PC-3 (cell line): Measurements from ENCODE around the gene GRM1. TPM values are rescaled to one million over a fixed set of nuclear protein-coding genes. Genes with fewer than 3 reads are reported as not detected.

Source experiments
- ATAC-seq: fragments of 200-7000 bp; cut with Tn5 transposase; 2 replicates; pipeline ENCODE4 v1.9.1; 2020; ENCODE audit warnings: mild to moderate bottlenecking, moderate library complexity
- BruUV-seq: library from RNA; stranded (reverse); fragments of 400-500 nt; replicated peaks from 2 replicates; lab custom pipeline; 2021; lab: Mats Ljungman, UMichigan
- CTCF ChIA-PET: fragments of 300-600 bp; sonication (Branson Sonifier 250); formaldehyde crosslinking; loops from one replicate; lab custom pipeline; 2022; ENCODE audit warnings: antibody characterized with exemption; lab: Charles Lee
- POLR2A ChIA-PET: fragments of 300-600 bp; sonication (Branson Sonifier 250); formaldehyde crosslinking; loops from one replicate; lab custom pipeline; 2022; ENCODE audit warnings: antibody characterized with exemption; ENCODE audit not compliant: unreplicated experiment; lab: Charles Lee
- DNase-seq: peaks from one replicate; pipeline ENCODE4 v3.0.0-alpha.2; 2015
- H2AFZ ChIP-seq: fragments of 300-600 bp; sonication (generic); 2 replicates; pipeline ENCODE4 v1.6.0; 2016; ENCODE audit warnings: antibody characterized with exemption, low read length
- H3F3A ChIP-seq: fragments of 300-600 bp; sonication (generic); one replicate; pipeline ENCODE4 v1.6.0; 2017; ENCODE audit warnings: antibody characterized with exemption, low read length, control low read depth, mild to moderate bottlenecking; ENCODE audit not compliant: unreplicated experiment
- H3K27ac ChIP-seq: fragments of 300-600 bp; sonication (generic); 2 replicates; pipeline ENCODE4 v1.5.1; 2016; ENCODE audit warnings: mild to moderate bottlenecking, low read length
- H3K27me3 ChIP-seq: fragments of 300-600 bp; sonication (generic); 2 replicates; pipeline ENCODE4 v1.6.1; 2016; ENCODE audit warnings: low read length, mixed read lengths
- H3K36me3 ChIP-seq: fragments of 300-600 bp; sonication (generic); 2 replicates; pipeline ENCODE4 v1.6.1; 2016; ENCODE audit warnings: low read depth, mixed run types, low read length, mixed read lengths
- H3K4me1 ChIP-seq: fragments of 300-600 bp; sonication (generic); 2 replicates; pipeline ENCODE4 v1.5.1; 2016; ENCODE audit warnings: low read length; ENCODE audit not compliant: insufficient read depth
- H3K4me2 ChIP-seq: fragments of 300-600 bp; sonication (generic); 2 replicates; pipeline ENCODE4 v1.6.0; 2016; ENCODE audit warnings: low read length
- H3K4me3 ChIP-seq: fragments of 300-600 bp; sonication (generic); 2 replicates; pipeline ENCODE4 v1.5.1; 2016; ENCODE audit warnings: mild to moderate bottlenecking, low read length, mixed read lengths
- H3K79me2 ChIP-seq: fragments of 300-600 bp; sonication (generic); 2 replicates; pipeline ENCODE4 v1.6.1; 2017; ENCODE audit warnings: low read length, mixed read lengths
- H3K9ac ChIP-seq: fragments of 300-600 bp; sonication (generic); 2 replicates; pipeline ENCODE4 v1.6.0; 2016; ENCODE audit warnings: mild to moderate bottlenecking, low read length
- H3K9me2 ChIP-seq: fragments of 300-600 bp; sonication (generic); replicated peaks from 2 replicates; pipeline ENCODE4 v1.6.1; 2016; ENCODE audit warnings: mixed run types, low read length, mixed read lengths
- H3K9me3 ChIP-seq: fragments of 300-600 bp; sonication (generic); 2 replicates; pipeline ENCODE4 v1.6.1; 2016; ENCODE audit warnings: low read length, mixed read lengths
- H4K20me1 ChIP-seq: fragments of 300-600 bp; sonication (generic); 2 replicates; pipeline ENCODE4 v1.6.1; 2016; ENCODE audit warnings: low read length, mixed read lengths
- CTCF ChIP-seq: fragments of 300-600 bp; sonication (generic); conservative IDR thresholded peaks from 2 replicates; pipeline ENCODE4 v1.5.1; 2017; ENCODE audit warnings: antibody characterized with exemption, low read depth, mild to moderate bottlenecking, low read length
- EZH2 ChIP-seq: fragments of 300-600 bp; sonication (generic); IDR thresholded peaks from one replicate; pipeline ENCODE4 v1.6.1; 2017; ENCODE audit warnings: antibody characterized with exemption, mild to moderate bottlenecking, low read length; ENCODE audit not compliant: unreplicated experiment
- EZH2phosphoT487 ChIP-seq: fragments of 300-600 bp; sonication (generic); IDR thresholded peaks from 2 replicates; pipeline ENCODE4 v1.6.1; 2018; ENCODE audit warnings: mild to moderate bottlenecking, antibody characterized with exemption, low read length, borderline replicate concordance
- intact Hi-C: fragments of 100-400 bp; cut with micrococcal nuclease; formaldehyde crosslinking; loops from 2 replicates; pipeline ENCODE4 v1.9.0; 2023
- total RNA-seq: library from RNA; depleted of rRNA; stranded (reverse); fragments of >200 nt; gene quantifications from 2 replicates; pipeline ENCODE4 v1.2.3, GENCODE V29; 2014

Gene GRM1
- total RNA-seq, 1 experiment from 2014 or later, result 0.11 TPM

GRCh38 chr6:146246028-146246427, 217.2 kb downstream of the GRM1 start:
- H3K27me3 ChIP-seq, result no peaks in the 10 kb centered on the region
- intact Hi-C loops, result no loop called here
- no peaks in the 10 kb centered on the region for H3K36me3 ChIP-seq
- H3K4me3 ChIP-seq, result no peak overlapping the region
- H3K9me2 ChIP-seq, result no peaks in the 10 kb centered on the region
- BruUV-seq, result no TSS peak
- ATAC-seq (no peak), DNase-seq (no peak)
- ChIA-PET POLR2A (no interaction called here), CTCF (no interaction called here)
- no peaks in the 10 kb centered on the region for H3K4me1 ChIP-seq
- TF ChIP-seq EZH2 (no peak), CTCF (no peak), EZH2phosphoT487 (no peak)
- H4K20me1 ChIP-seq, result no peaks in the 10 kb centered on the region
- no peak overlapping the region for H3K9ac ChIP-seq
- H3K4me2 ChIP-seq, result no peak overlapping the region
- no peaks in the 10 kb centered on the region for H3K79me2 ChIP-seq
- H3K9me3 ChIP-seq, result no peaks in the 10 kb centered on the region
- no peaks in the 10 kb centered on the region for H3F3A ChIP-seq
- H2AFZ ChIP-seq, result no peak overlapping the region
- no peak overlapping the region for H3K27ac ChIP-seq

GRCh38 chr6:146253691-146254090, 224.8 kb downstream of the GRM1 start:
- ChIA-PET CTCF (no interaction called here), POLR2A (no interaction called here)
- Histone ChIP-seq H3K4me3 (no peak overlapping the region), H3K27me3 (0 out of 2 replicates have a peak, but pooled peaks cover 12% of the 10 kb centered on the region), H4K20me1 (no peaks in the 10 kb centered on the region), H3K27ac (no peak overlapping the region), H2AFZ (no peak overlapping the region), H3K4me1 (no peaks in the 10 kb centered on the region), H3K79me2 (no peaks in the 10 kb centered on the region), H3K9me3 (no peaks in the 10 kb centered on the region), H3K36me3 (no peaks in the 10 kb centered on the region), H3F3A (no peaks in the 10 kb centered on the region), H3K4me2 (no peak overlapping the region), H3K9me2 (no peaks in the 10 kb centered on the region), H3K9ac (no peak overlapping the region)
- BruUV-seq, result no TSS peak
- TF ChIP-seq EZH2 (no peak), CTCF (no peak), EZH2phosphoT487 (no peak)
- no peak for ATAC-seq
- no peak for DNase-seq
- intact Hi-C loops, result no loop called here

- ATAC-seq, result no peak
- Histone ChIP-seq H3F3A (no peaks in the 10 kb centered on the region), H3K4me1 (no peaks in the 10 kb centered on the region), H3K27me3 (0 out of 2 replicates have a peak, but pooled peaks cover 10% of the 10 kb centered on the region), H3K79me2 (no peaks in the 10 kb centered on the region), H3K4me2 (no peak overlapping the region), H3K9ac (no peak overlapping the region), H3K9me3 (no peaks in the 10 kb centered on the region), H2AFZ (no peak overlapping the region), H4K20me1 (no peaks in the 10 kb centered on the region), H3K36me3 (no peaks in the 10 kb centered on the region), H3K9me2 (no peaks in the 10 kb centered on the region), H3K4me3 (no peak overlapping the region), H3K27ac (no peak overlapping the region)
- BruUV-seq, result no TSS peak
- ChIA-PET POLR2A (no interaction called here), CTCF (no interaction called here)
- DNase-seq, result no peak
- intact Hi-C loops, result no loop called here
- TF ChIP-seq EZH2phosphoT487 (no peak), CTCF (no peak), EZH2 (no peak)
Observed at GRCh38 chr6:146258206-146258605, 229.3 kb downstream of the GRM1 start.
